Mammary epithelial cell (primary cell): ENCODE data around the gene FRMPD2.

Experiments
- EZH2 ChIP-seq: IDR thresholded peaks from 2 replicates; pipeline ENCODE4 v1.6.1; 2012; ENCODE audit warnings: low read length, inconsistent platforms, borderline replicate concordance
- TF ChIP-seq, protein P1 (sequence below), 2 donors: IDR thresholded peaks in 1 of 2; conservative IDR thresholded peaks in 1 of 2; 2 replicates each; pipeline ENCODE4 v1.5.1; 2011 to 2012; ENCODE audit warnings: inconsistent platforms in 2 of 2, low read length in 2 of 2, mild to moderate bottlenecking in 2 of 2, control low read depth in 1 of 2, low read depth in 1 of 2; ENCODE audit not compliant: insufficient read depth in 1 of 2; ENCODE audit errors: extremely low read depth in 1 of 2

DNA sequence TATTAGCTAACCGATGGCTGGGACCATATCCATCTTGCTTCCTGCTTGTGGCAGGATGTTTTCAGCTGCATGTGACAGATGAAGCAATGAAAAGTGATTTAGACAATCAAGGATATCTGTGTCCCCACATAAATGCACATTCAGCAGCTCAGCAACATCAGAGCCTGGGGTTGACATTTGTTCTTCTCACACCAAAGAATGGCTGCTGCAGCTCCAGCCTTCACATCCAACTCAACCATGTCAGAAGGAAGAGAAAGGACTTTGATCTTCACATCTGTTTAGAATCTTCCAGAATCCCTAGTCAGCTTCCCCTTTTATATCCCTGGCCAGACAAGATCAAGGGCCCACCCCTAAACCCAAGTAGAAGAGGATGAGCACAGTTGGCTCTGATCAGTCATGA is 11.9 kb upstream of the FRMPD2 start:
- TF ChIP-seq, protein P1, sequence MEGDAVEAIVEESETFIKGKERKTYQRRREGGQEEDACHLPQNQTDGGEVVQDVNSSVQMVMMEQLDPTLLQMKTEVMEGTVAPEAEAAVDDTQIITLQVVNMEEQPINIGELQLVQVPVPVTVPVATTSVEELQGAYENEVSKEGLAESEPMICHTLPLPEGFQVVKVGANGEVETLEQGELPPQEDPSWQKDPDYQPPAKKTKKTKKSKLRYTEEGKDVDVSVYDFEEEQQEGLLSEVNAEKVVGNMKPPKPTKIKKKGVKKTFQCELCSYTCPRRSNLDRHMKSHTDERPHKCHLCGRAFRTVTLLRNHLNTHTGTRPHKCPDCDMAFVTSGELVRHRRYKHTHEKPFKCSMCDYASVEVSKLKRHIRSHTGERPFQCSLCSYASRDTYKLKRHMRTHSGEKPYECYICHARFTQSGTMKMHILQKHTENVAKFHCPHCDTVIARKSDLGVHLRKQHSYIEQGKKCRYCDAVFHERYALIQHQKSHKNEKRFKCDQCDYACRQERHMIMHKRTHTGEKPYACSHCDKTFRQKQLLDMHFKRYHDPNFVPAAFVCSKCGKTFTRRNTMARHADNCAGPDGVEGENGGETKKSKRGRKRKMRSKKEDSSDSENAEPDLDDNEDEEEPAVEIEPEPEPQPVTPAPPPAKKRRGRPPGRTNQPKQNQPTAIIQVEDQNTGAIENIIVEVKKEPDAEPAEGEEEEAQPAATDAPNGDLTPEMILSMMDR (conservative IDR thresholded peaks at IDR 0.05 in 1 of 2, IDR thresholded peaks at IDR 0.05 in 1 of 2; ENCODE audit: extremely low read depth in 1 of 2, insufficient read depth in 1 of 2, low read depth in 1 of 2, low read length in 2 of 2) = no peak
- no peak for TF ChIP-seq EZH2
